Fibroblast of upper back skin (primary cell): ENCODE measurements around the gene MYEOV.

Source experiments
- DNase-seq: peaks from one replicate; pipeline ENCODE4 v3.0.0-alpha.2; 2013

MYEOV gene

DNA sequence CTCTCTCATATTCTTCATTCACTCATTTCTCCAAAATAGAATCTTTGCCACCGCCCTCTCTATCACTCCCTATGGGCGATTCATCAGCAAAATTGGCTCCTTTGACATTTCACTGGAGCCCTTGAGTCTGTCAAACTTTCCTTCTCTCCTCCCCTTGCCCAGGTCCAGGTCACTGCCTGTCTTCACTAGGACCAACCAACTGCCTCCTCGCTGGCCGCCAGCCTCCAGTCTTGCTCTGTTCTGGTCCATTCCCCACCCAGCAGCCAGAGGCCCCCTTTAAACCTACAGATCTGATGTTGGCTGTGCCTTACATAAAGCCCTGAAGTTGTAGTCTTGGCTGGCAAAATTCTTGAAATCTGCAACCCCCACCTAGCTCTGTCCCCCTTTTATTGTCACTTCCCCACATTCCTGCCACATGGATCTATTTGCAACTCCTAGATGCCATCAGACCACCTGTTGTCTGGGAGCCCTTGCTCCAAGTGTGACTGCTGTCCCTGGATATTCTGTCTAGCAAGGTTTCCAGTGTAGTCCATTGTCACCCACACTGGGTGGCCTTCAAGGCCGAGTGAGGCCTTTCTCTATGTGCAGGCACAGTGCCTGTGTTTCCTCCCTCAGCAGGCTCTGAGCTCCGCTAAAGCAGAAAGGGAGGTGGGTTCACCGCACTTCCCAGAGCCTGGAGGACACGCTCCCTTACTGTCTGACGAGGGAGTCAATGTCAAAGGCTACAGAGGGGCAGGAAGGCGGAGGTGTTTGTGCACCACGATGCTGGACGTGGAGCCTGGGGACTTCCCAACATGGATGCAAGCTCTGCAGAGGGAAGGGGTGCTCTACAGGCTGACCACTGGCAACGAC, 25.5 kb downstream of the MYEOV start:
- no peak for DNase-seq

DNA sequence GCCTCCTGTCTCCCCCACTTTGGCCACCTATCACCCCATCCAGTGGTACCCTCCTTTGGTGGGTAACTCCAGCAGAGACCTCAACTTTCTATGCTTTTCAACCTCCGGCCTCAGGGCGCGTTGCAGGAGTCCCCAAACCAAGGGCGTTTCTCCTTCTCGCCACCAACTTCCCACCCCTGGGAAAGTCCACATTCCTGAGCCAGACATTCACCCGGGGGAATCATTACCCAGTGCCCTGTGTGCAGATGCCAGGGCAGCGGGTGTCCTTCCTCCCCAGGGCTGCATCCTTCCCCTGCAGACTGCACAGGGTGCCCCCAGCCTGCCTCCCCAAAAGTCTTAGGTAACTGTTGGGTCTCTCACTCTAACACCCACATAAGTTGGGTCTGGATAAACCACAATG, 26.4 kb downstream of the MYEOV start:
- no peak for DNase-seq

DNA sequence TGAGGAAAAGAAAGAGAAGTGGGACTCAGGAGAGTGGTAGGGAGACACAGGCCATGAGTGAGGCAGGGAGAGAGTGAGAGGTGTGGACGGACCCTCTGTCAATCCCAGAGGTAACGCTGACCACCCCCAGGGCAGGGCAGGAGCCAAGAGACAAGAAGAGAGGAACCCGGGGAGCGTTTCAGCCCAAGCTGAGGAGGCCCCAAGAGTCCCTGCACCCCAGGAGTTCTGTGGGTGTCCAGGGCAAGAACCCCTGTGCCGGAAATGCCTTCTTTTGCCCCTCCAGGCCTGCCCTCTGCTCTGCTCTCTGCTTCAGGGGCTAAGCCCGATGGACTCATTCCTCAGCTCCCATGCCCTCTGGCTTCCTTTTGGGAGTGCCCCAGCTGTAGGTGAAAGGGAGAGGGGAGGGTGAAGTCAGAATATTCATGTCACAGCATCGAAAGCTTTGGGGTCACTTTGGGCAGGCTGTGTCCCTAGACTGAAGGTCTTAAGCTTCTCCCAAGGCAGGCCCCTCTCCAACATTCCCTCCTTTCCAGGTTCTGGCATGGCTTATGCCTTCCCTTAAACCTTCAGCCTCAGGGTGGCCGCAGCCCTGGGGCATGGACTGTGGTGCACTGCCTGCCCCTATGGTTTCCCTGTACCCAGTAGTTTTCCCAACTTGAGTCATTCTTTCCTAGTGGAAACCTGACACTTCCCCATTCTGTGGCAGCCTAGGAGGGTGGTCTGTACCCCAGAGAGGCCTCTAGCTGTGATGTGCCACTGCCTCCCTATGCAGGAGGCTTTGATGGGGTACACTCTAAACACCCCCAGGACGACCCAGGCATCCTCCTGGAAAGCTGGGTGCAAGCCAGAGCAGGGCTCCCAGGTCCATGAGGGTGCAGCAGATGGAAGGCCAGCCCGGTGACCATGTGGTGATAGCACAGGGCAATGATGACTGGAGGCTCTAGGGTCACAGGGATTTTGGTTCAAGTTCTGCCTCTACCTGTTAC, 27.1 kb downstream of the MYEOV start:
- DNase-seq, result peak; percentile 41

DNA sequence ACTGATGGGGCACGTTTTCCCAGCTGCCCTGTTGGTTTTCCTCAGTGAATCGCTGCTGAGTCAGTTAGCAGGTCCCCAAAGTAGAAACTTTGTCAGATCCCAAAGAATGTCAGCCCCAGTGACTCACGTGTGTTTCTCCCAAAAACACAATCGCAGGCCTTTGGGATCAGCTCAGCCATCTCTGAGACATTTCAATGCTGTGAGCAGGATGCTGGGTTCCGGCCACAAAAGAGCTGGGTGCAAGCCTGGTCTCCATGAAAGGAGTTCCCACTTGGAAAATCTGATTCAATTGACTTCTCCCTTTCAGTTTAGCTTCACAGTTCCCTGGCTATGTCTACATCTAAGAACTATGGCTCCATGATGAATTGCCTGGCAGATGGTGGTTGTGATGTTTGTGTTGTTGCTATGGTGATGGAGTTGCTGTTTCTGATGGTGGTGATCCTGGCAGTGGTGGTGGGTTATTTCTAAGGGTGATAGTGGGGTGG, 28.0 kb downstream of the MYEOV start:
- peak; percentile 95 for DNase-seq

DNA sequence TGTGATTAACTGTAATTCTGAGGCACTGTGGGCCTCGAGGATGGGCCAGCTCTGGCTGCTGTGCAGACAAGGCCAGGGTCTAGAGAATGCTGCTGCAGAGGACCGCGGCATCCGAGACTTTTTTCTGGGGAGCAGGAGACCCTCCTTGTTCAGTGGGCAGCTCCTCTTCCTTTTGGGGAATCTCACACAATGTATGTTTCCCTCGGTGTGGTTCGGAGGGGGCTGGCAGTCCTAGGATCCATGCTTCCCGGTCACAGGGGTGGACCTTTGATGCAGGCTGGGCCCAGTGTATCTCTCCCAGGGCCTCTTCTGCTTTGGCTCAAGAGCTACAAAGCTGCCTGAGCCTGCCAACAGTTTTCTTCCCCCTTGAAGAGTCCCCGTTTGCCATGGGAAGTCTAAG, 31.5 kb downstream of the MYEOV start:
- no peak for DNase-seq

DNA sequence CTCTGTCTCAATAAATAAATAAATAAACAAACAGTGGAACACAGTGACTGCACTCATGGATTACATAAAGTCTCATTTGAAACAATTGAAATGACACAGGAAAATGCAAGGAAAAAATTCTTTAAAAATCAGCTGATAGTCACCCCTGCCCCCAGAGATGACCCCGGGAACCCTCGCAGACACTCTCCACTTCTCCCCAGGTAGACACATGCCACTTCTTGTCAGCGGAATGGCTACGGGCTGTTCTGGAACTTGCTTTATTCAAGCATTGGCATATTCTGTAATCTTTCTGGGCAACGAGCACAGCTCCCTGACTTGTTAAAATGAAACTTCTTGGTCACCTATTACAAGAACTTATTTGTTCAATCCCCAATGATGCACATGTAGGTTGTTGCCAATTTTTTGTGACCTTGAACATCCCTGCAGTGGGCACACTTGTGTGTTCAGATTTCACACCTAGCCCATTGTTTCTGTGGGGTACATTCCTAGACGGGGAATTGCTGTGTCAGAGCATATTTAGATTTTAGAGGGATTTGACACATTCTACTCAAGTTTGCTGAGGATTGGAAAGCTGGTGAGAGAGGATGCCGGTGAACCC, 32.8 kb downstream of the MYEOV start:
- DNase-seq, result no peak

DNA sequence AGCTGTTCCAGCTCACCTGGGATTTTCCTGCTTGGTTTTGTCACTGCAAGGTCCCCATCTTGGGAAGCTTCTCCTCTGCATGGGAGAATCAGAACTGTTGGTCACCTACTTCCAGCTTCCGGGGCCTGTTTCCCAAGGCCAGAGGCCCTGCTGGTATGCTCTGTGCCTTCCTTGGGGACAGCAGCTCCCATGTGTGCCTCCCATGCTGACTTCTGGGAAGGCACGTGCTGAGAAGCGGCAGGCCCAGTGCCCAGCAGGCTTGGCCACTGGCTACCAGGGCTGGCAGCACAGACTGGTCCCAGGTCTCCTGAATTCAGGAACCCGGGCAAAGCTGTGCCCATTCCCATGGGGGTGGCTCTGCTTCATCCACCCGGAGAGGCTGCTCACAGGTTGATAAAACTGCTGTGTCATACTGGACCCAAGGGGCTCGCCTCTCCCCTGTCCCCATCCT, 33.8 kb downstream of the MYEOV start:
- DNase-seq, result no peak

DNA sequence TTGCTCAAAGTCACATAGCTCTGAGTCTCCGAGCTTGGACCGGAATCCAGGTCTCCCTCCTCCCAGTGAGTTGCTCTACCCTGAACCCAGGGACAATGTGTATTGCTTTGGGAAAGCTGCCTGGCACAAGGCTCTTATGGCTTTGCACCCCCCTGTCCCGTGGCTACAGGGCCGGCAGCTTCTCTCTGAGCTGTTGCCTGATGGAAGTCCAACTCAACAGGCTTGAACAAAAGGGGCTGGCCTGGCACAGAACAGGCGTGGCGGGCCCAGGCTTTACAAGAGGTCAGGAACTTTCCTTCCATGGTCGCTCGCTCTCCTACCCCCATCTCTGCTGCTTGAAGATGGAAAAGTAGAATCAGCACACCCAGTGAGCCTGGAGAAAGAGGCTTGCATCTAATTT, 34.3 kb downstream of the MYEOV start:
- no peak for DNase-seq

DNA sequence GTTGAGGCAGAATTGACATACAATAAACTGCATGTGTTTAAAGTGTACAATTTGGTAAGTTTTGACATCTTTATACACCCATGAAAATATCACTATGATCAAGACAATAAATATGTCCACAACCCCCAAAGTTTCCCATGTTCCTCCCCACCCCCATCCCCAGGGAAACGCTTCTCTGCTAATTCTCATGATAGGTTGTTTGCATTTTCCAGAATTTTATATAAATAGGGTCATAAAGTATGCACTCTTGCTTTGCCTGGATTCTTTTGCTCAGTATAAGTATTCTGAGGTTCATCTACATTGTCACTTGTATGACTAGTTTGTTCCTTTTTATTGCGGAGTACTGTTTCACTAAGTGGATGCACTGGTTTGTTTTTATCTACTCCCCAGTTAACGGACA, 35.6 kb downstream of the MYEOV start:
- DNase-seq, result no peak

DNA sequence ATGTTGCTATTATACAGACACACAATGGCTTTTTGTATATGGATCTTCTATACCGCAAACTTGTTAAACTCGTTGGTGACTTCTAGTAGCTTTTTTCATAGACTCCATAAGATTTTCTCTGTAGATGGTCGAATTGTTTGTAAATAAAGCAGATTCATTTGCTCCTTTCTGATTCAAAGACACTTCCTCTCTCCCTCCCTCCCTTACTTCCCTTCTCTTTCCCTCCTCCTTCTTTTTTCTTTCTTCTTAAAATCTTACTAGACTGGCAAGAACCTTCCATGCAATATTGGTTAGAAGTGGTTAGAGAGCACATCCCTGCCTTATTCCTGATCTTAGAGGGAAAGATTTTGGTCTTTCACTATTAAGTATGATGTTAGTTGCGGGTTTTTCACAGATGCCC, 36.4 kb downstream of the MYEOV start:
- no peak for DNase-seq

DNA sequence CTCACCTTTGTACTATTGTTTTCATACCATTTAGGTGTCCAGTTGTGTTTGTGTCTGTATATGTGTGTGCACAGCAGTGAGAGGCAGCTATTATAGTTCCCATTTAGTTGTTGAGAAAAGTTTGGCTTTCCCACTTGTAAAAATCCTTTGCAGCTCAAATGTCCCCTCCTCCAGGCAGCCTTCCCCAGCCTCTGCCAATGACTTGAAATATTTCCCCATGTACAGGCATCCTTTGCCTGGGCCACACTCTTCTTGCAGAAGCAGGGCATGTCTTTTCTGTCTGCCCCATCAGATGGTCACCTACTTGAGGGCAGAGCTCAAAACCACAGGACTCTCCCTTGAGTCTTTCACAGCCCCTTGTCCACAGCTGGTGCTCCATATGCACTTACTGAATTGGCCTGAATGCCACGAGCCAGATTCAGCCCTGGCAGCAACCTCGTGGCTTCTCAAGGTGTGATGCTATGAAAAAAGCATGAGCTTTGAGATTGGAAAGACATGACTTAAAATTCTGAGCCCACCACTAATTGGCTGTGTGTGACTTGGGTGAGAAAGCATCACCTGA, 39.3 kb downstream of the MYEOV start:
- DNase-seq, result no peak

DNA sequence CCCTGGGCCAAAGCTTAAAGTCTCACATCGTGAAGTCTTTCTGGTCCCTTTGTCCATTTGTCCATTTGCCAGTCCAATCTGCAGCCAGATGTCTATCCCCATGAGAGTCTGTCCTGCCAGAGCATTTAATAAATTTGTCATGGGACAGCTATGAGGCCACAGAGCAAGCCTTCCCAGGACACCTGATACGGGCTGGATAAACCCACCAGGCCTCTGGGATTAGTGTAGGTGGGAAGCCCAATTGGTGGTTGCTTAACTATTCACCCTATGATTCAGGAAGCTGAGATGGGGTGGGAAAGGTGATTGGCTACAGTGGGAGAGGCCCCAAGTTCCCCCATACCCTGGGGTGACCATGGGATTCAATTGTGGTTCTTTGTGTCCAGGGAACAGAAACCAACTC, 39.9 kb downstream of the MYEOV start:
- no peak for DNase-seq

DNA sequence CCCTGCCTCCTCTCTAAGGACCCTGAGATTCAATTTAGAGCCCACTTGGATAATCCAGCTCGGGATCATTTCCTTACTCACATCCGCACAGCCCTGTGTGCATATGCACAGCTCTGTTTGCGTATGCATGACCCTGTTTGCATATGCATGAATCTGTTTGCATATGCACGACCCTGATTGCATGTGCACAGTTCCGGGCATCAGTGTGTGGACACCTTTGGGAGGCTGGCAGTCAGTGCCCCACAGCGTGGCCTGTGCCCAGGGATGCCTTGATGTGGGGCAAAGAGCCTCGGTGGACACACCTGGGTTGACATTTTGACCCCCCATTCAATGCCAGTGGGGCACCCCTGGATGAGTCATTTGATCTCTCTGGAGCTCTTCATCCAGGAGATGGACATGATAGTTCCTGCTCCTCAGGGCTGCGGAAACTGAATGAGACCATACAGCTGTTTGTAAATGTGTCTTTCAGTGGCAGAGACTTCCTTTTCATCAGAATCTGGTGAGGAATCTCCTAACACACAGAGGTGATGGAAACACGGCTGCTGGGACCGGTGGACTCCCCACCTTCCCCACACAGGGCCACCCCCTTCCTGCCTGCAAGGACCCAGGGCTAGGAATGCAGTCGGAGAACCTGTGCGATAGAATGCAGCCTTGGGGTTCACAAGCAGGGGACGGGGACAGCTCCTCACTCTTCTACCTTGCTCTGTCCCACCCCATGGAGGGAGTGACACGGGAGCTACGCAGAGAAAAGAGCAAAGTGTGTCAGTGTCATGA, 41.2 kb downstream of the MYEOV start:
- no peak for DNase-seq

DNA sequence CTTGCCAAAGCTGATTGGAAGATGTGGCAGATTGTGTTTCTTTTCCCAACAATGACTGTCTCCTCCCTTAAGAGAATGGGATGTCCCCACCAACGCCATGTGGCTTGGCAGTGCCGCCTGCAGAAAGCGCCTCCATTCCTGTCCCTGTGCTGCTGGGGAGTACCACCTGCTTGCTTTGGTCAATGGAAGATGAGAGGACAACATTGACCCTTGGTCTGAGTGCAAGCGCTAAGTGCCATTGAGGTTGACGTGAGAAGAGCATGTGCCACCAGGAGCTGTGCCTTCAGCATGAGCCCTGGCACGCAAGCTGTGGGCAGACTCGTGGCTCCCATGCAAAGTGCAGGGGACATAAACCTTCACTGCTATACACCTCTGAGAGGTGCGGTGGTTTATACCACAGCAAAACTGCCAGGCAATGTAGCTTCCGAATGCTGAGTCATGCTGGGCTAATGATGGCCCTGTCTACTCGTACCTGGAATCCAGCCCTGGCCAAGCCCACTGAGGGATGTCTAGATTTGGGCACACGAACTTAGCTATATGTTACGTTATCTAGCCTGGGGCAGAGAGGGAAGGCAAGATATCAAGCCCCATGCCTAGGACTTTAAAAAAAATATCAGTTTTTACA, 41.9 kb downstream of the MYEOV start:
- no peak for DNase-seq

DNA sequence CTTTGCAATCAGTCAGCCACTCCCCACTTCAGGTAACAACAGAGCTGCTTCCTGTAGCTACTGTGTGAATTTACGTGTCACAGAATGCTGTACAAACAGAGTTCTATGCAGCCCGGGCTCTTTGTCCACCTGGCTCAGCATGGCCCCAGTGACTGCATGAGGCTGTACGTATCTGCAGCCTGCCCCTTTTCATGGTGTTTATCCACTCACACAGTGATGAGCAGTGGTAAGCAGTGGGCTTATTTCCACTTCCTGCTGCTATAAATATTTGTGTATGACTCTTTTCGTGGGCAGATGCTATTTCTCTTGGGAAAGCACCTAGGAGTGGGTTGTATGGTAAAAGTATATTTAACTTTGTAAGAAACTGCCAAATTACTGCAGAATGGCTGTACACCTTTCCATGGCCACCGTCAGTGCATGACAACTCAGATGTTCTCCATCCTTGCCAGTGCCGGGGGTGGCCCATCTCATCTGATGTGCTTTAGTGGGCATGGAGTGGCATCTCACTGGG, 43.3 kb downstream of the MYEOV start:
- DNase-seq, result no peak

DNA sequence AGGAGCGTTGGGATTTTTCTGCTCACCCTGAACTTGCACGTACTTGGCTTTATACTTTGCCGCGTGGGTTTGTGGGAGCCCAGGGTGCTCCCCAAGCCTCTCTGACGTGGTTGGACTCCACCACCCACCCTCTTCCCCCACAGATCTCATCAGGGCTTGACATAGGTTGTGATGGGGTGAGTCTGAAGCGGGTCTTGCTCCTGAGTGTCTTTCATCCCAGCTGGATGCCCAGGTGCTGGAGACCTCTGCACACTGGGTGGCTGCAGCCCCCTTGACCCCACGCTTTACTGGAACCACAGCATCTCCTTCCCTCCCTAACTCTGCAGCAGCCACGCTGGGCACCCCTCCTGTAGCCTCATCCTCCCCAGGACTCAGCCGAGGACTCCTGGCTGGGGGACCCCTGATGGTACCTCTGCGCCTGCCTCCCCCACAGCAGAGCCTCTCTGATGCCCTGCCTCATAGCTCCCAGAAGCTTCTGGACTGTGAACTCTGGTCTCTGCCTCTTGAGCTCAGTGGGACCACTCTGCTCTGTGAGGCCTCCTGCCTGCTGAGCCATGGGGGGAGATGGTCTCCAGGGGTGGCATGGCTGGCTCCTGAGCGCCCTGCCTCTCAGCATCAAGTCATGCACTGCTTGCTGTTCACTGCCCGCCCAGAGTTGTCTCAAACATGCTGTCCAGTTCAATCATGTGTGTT, 45.2 kb downstream of the MYEOV start:
- DNase-seq, result no peak

DNA sequence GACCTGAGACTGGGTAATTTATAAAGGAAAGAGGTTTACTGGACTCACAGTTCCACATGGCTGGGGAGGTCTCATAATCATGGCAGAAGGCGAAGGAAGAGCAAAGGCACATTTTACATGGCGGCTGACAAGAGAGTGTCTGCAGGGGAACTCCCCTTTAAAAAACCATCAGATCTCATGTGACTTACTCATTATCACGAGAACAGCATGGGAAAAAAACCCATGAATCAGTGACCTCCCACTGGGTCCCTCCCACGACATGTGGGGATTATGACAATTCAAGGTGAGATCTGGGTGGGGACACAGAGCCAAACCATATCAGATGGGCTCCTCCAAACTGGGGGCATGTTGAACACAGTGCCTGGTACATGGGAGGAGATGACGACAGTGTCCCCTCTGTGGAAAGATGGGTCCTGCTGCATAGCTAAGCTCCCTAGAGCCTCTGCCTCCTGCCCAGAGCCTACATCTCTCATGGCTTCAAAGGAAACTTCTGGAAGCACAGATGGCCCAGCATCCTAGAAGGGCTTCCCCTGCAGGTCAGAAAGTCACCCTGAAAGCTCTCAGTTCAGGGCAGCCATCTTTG, 46.1 kb downstream of the MYEOV start:
- no peak for DNase-seq

DNA sequence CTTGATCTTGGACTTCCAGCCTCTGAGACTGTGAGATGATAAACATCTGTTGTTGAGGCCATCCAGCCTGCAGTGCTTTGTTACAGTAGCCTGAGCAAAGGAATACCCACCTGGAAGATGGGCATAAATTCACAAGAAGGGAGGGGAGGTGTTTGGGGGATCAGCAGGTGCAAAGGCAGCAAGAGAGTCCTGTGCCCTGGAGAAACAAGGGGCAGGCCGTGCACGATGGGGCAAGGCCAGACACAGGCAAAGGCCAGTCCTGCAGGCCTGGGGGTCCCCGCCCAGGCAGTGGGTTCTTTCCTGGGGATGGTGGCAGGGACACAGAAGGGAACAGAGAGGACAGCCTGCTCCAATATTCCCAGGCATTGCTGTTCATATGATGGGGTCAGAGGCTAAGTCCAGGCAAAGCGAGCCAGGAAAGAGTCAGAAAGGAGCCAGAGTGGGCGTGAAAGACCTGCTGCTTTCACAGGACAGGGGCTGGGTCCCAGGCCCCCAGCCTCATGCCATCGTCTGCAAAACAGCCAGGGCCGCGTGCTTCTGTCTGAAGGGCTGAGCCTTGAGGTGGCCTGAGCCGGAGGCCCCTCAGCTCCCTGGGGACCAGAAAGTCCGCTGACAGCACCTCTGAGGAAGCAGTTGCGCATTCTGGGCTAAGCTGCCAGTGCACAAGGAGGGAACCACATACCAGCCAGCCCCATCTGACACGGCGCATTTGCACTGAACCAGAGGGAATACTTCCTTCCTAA, 48.8 kb downstream of the MYEOV start:
- no peak for DNase-seq
